Peyer's patch (tissue), 4 donors: Measurements from ENCODE around the gene SLC4A11. TPM values are rescaled to one million over a fixed set of nuclear protein-coding genes. Genes with fewer than 3 reads are reported as not detected.

Experiments used
- DNase-seq, 3 donors: peaks; one replicate each; pipeline ENCODE4 v3.0.0-alpha.2; 2017 to 2019
- H3K27ac ChIP-seq, 4 donors: fragments of 200-600 bp; sonication (generic); one replicate each; pipeline ENCODE4 v1.5.1; 2016 to 2019
- H3K27me3 ChIP-seq, 2 donors: fragments of 200-600 bp; sonication (generic); one replicate each; pipeline ENCODE4 v1.5.1; 2019
- H3K36me3 ChIP-seq, 3 donors: fragments of 200-600 bp; sonication (generic); one replicate each; pipeline ENCODE4 v1.5.1; 2016 to 2019
- H3K4me1 ChIP-seq, 4 donors: fragments of 200-600 bp; sonication (generic); one replicate each; pipeline ENCODE4 v1.5.1; 2016 to 2019
- H3K4me3 ChIP-seq, 4 donors: fragments of 200-600 bp; sonication (generic); 1 replicate in 3 of 4; 2 replicates in 1 of 4; pipeline ENCODE4 v1.5.1; 2016 to 2019; ENCODE audit warnings: mild to moderate bottlenecking in 1 of 4
- H3K9me3 ChIP-seq, 4 donors: fragments of 200-600 bp; sonication (generic); one replicate each; pipeline ENCODE4 v1.5.1; 2016 to 2019; ENCODE audit warnings: mild to moderate bottlenecking in 1 of 4
- CTCF ChIP-seq, 6 experiments: fragments of 450-650 bp in 4 of 6; fragments of 200-600 bp in 2 of 6; sonication (generic) in 1 of 6; IDR thresholded peaks; one replicate each; pipeline ENCODE4 v1.5.1; 2017 to 2019; ENCODE audit warnings: antibody characterized with exemption in 6 of 6, mild to moderate bottlenecking in 3 of 6, moderate library complexity in 1 of 6
- POLR2A ChIP-seq, 2 donors: fragments of 450-650 bp; IDR thresholded peaks; one replicate each; pipeline ENCODE4 v1.5.1; 2017; ENCODE audit warnings: antibody characterized with exemption in 2 of 2, mild to moderate bottlenecking in 2 of 2, moderate library complexity in 2 of 2
- total RNA-seq, 4 donors: library from RNA; depleted of rRNA; stranded (reverse); fragments of >200 nt; gene quantifications; one replicate each; pipeline ENCODE4 v1.1.0, GENCODE V29; 2016

SLC4A11 gene
- total RNA-seq, 4 donors from 2014 or later: 0.54 to 1.1 (median 0.70) TPM; not detected in 1

GRCh38 chr20:3231889-3232588 is 7.0 kb downstream of the SLC4A11 start:
- no peaks in the 10 kb centered on the region for H3K4me1 ChIP-seq
- H3K9me3 ChIP-seq: no peaks in the 10 kb centered on the region
- H3K4me3 ChIP-seq: no peak overlapping the region
- no peak overlapping the region for H3K27ac ChIP-seq
- DNase-seq: no peak
- no peaks in the 10 kb centered on the region for H3K27me3 ChIP-seq
- TF ChIP-seq POLR2A (IDR thresholded peaks at IDR 0.05): no peak
- no peak for TF ChIP-seq CTCF (IDR thresholded peaks at IDR 0.05)
- no peaks in the 10 kb centered on the region for H3K36me3 ChIP-seq

GRCh38 chr20:3231116-3231515 is 7.9 kb downstream of the SLC4A11 start:
- DNase-seq: no peak
- H3K4me3 ChIP-seq: no peak overlapping the region
- no peaks in the 10 kb centered on the region for H3K36me3 ChIP-seq
- H3K27ac ChIP-seq: no peak overlapping the region
- no peak for TF ChIP-seq CTCF (IDR thresholded peaks at IDR 0.05)
- TF ChIP-seq POLR2A (IDR thresholded peaks at IDR 0.05): no peak
- no peaks in the 10 kb centered on the region for H3K4me1 ChIP-seq
- H3K27me3 ChIP-seq: no peaks in the 10 kb centered on the region
- no peaks in the 10 kb centered on the region for H3K9me3 ChIP-seq

GRCh38 chr20:3229798-3230197 is 9.2 kb downstream of the SLC4A11 start:
- TF ChIP-seq POLR2A (IDR thresholded peaks at IDR 0.05) (no peak), CTCF (IDR thresholded peaks at IDR 0.05) (no peak)
- Histone ChIP-seq H3K9me3 (no peaks in the 10 kb centered on the region), H3K27ac (no peak overlapping the region), H3K36me3 (no peaks in the 10 kb centered on the region), H3K4me1 (no peaks in the 10 kb centered on the region), H3K27me3 (no peaks in the 10 kb centered on the region), H3K4me3 (no peak overlapping the region)
- no peak for DNase-seq

GRCh38 chr20:3229158-3229557 is 9.8 kb downstream of the SLC4A11 start:
- no peak overlapping the region for H3K27ac ChIP-seq
- no peaks in the 10 kb centered on the region for H3K9me3 ChIP-seq
- H3K27me3 ChIP-seq: no peaks in the 10 kb centered on the region
- H3K4me3 ChIP-seq: no peak overlapping the region
- no peak for DNase-seq
- no peaks in the 10 kb centered on the region for H3K36me3 ChIP-seq
- H3K4me1 ChIP-seq: no peaks in the 10 kb centered on the region
- no peak for TF ChIP-seq CTCF (IDR thresholded peaks at IDR 0.05)
- no peak for TF ChIP-seq POLR2A (IDR thresholded peaks at IDR 0.05)

GRCh38 chr20:3228750-3229032 is 10.3 kb downstream of the SLC4A11 start:
- Histone ChIP-seq H3K36me3 (no peaks in the 10 kb centered on the region), H3K4me1 (no peaks in the 10 kb centered on the region), H3K27me3 (no peaks in the 10 kb centered on the region), H3K27ac (no peak overlapping the region), H3K4me3 (no peak overlapping the region), H3K9me3 (no peaks in the 10 kb centered on the region)
- DNase-seq: no peak
- TF ChIP-seq POLR2A (IDR thresholded peaks at IDR 0.05) (no peak), CTCF (IDR thresholded peaks at IDR 0.05) (no peak)
